Measurements from ENCODE around the gene CCL24.
"Not testable (repeated sequence)": the region's sequence is repeated elsewhere in the genome, so short reads cannot be mapped to it uniquely, and the experiment has no call there.

CCL24 gene

DNA sequence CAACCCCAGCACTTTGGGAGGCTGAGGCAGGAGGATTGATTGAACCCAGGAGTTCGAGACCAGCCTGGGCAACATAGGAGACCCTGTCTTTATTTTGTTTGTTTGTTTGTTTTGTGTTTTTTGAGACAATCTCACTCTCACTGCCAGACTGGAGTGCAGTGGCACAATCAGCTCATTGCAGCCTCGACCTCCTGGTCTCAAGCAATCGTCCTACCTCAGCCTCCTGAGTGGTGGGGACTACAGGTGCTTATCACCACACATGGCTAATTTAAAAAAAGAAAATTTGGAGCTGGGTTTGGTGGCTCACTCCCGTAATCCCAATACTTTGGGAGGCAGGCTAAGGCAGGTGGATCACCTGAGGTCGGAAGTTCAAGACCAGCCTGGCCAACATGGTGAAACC lies 30.6 kb upstream of the CCL24 start:
- 88 to 90% methylated on average over 5 of the region's 5 CpGs for WGBS, 2 experiments

DNA sequence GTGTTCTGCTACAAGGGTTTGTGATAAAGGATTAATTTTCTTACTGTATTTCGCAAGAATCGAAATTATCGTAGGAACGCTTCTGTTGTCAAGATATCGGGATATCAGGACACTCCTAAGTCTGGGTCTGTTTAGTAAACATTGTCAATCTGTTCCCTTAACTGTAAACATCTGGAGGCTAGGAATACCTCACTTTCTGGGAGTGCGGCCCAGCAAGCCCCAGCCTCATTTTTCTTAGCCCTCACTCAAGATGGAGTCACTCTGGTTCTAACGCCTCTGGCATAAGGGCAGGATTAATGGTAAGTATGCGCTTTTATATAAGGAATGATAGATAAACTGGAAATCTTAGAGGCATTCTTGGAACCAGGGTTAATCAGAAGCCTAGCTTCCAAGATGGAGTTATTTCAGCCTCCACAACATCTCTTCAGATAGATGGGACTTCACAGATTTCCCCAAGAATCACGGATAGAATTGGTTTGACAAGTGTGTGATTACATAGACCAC lies 30.1 kb upstream of the CCL24 start:
- Histone ChIP-seq H3K36me3 (ENCODE audit: control insufficient read depth, insufficient read depth, low read length) (no peaks in the 10 kb centered on the region), H3K9me3 (ENCODE audit: control insufficient read depth, low read length) (no peaks in the 10 kb centered on the region), H3K4me3 (ENCODE audit: insufficient read depth, low read depth, low read length) (no peak overlapping the region), H3K27ac (ENCODE audit: insufficient read depth, low read depth, low read length, poor library complexity, severe bottlenecking) (no peak overlapping the region), H3K4me1 (ENCODE audit: control insufficient read depth, insufficient read depth, low read length) (no peaks in the 10 kb centered on the region), H3K27me3 (ENCODE audit: control insufficient read depth, insufficient read depth, low read length, poor library complexity, severe bottlenecking) (no peaks in the 10 kb centered on the region)
- 95 to 96% methylated on average over 9 of the region's 9 CpGs for WGBS, 2 experiments

More for the DNA sequence above, 30.6 kb upstream of the CCL24 start:
- H3K4me1 ChIP-seq (ENCODE audit: control insufficient read depth, insufficient read depth, low read length): no peaks in the 10 kb centered on the region
- no peaks in the 10 kb centered on the region for H3K27me3 ChIP-seq (ENCODE audit: control insufficient read depth, insufficient read depth, low read length, poor library complexity, severe bottlenecking)
- no peak overlapping the region for H3K27ac ChIP-seq (ENCODE audit: insufficient read depth, low read depth, low read length, poor library complexity, severe bottlenecking)
- no peak overlapping the region for H3K4me3 ChIP-seq (ENCODE audit: insufficient read depth, low read depth, low read length)
- H3K36me3 ChIP-seq (ENCODE audit: control insufficient read depth, insufficient read depth, low read length): no peaks in the 10 kb centered on the region
- no peaks in the 10 kb centered on the region for H3K9me3 ChIP-seq (ENCODE audit: control insufficient read depth, low read length)

DNA sequence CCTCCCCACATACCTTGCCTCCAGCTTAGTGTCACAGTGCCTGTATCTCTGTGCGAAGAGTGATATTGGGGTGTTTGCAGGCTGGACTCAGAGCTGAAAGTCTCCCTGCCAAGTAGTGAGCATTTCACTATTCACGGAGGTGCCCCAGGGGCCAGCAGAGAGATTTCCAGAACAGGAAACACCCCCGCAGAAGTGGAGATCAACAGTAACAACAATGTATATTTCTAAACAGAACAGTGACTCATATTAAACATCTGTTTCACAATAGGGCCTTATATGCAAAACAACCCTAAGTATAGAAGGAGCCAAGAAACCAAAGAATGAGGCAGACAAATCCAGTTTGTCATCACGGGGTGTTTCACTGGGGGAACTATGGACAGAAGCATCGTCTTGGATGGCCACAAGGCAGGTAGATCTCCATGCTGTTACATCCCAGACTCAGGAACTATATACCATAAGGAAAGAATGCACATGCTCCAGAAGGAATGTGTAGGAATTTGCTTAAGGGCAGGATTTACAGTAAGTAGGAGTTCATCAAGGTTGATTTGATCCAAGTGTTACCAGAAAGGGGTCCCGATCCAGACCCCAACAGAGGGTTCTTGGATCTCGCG lies 29.3 kb upstream of the CCL24 start:
- Histone ChIP-seq H3K36me3 (ENCODE audit: control insufficient read depth, insufficient read depth, low read length) (no peaks in the 10 kb centered on the region), H3K27ac (ENCODE audit: insufficient read depth, low read depth, low read length, poor library complexity, severe bottlenecking) (no peak overlapping the region), H3K27me3 (ENCODE audit: control insufficient read depth, insufficient read depth, low read length, poor library complexity, severe bottlenecking) (no peaks in the 10 kb centered on the region), H3K4me1 (ENCODE audit: control insufficient read depth, insufficient read depth, low read length) (no peaks in the 10 kb centered on the region), H3K4me3 (ENCODE audit: insufficient read depth, low read depth, low read length) (no peak overlapping the region), H3K9me3 (ENCODE audit: control insufficient read depth, low read length) (no peaks in the 10 kb centered on the region)
- 87 to 91% methylated on average over 8 of the region's 8 CpGs for WGBS, 2 experiments

DNA sequence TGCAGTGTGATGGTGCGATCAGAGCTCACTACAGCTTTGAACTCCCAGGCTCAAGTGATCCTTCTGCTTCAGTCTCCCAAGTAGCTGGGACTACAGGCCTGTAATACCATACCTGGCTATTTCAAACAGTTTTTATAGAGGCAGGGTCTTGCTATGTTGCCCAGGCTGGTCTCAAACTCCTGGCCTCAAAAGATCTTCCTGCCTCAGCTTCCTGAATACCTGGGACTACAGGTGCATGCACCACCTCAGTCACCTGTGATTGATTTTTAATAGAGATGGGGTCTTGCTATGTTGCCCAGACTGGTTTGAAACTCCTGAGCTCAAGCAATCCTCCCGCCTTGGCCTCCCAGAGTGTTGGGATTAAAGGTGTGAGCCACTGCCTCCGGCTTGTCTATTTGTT lies 26.4 kb upstream of the CCL24 start:
- WGBS, 2 experiments: 89 to 98% methylated on average over 3 of the region's 3 CpGs
- no peaks in the 10 kb centered on the region for H3K27me3 ChIP-seq (ENCODE audit: control insufficient read depth, insufficient read depth, low read length, poor library complexity, severe bottlenecking)
- no peak overlapping the region for H3K27ac ChIP-seq (ENCODE audit: insufficient read depth, low read depth, low read length, poor library complexity, severe bottlenecking)

DNA sequence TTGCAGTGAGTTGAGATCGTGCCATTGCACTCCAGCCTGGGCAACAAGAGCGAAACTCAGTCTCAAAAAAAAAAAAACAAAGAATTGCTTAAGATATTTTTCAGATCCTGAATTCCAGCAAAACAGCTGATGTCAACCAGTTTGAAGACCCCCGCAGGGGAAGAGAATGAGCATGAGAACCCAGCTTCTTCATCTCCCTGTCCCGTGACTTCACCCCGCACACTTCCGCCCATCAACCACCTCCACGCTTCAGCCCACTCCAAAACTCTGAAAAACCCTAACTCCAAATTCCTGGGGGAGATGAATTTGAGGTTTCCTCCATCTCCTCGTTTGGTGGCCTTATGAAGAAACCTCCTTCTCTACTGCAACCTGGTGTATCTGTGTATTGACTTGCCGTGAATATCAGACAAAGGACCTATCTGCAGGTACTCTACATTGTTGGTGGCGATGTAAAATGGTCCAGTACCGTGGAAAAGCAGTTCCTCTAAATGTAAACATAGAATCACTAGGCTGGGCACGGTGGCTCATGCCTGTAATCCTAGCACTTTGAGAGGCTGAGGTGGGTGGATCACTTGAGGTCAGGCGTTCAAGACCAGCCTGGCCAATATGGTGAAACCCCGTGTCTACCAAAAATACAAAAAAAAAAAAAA lies 24.8 kb upstream of the CCL24 start:
- not testable (repeated sequence) for H3K9me3 ChIP-seq (ENCODE audit: control insufficient read depth, low read length); H3K36me3 ChIP-seq (ENCODE audit: control insufficient read depth, insufficient read depth, low read length); H3K27ac ChIP-seq (ENCODE audit: insufficient read depth, low read depth, low read length, poor library complexity, severe bottlenecking); H3K4me1 ChIP-seq (ENCODE audit: control insufficient read depth, insufficient read depth, low read length); H3K4me3 ChIP-seq (ENCODE audit: insufficient read depth, low read depth, low read length); H3K27me3 ChIP-seq (ENCODE audit: control insufficient read depth, insufficient read depth, low read length, poor library complexity, severe bottlenecking)
- WGBS, 2 experiments: 90 to 92% methylated on average over 13 to 14 of the region's 14 CpGs

More for the DNA sequence above, 26.4 kb upstream of the CCL24 start:
- H3K4me1 ChIP-seq (ENCODE audit: control insufficient read depth, insufficient read depth, low read length): no peaks in the 10 kb centered on the region
- no peaks in the 10 kb centered on the region for H3K9me3 ChIP-seq (ENCODE audit: control insufficient read depth, low read length)
- no peaks in the 10 kb centered on the region for H3K36me3 ChIP-seq (ENCODE audit: control insufficient read depth, insufficient read depth, low read length)
- no peak overlapping the region for H3K4me3 ChIP-seq (ENCODE audit: insufficient read depth, low read depth, low read length)

DNA sequence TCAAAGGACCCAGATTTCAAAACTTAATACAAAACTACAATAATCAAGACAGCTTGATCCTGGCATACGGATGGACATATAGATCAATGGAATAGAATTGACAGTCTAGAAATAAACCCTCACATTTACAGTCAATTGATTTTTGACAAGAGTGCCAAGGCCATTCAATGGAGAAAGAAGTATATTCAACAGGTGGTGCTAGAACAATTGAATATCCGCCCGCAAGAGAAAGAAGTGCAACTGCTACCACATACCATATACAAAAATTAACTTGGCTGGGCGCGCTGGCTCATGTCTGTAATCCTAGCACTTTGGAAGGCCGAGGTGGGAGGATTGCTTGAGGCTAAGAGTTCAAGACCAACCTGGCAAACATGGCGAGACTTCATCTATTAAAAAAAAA lies 23.2 kb upstream of the CCL24 start:
- WGBS, 2 experiments: 88 to 91% methylated on average over 7 of the region's 7 CpGs
- Histone ChIP-seq H3K27me3 (ENCODE audit: control insufficient read depth, insufficient read depth, low read length, poor library complexity, severe bottlenecking) (no peaks in the 10 kb centered on the region), H3K9me3 (ENCODE audit: control insufficient read depth, low read length) (no peaks in the 10 kb centered on the region), H3K4me1 (ENCODE audit: control insufficient read depth, insufficient read depth, low read length) (no peaks in the 10 kb centered on the region), H3K4me3 (ENCODE audit: insufficient read depth, low read depth, low read length) (no peak overlapping the region), H3K36me3 (ENCODE audit: control insufficient read depth, insufficient read depth, low read length) (no peaks in the 10 kb centered on the region), H3K27ac (ENCODE audit: insufficient read depth, low read depth, low read length, poor library complexity, severe bottlenecking) (no peak overlapping the region)

DNA sequence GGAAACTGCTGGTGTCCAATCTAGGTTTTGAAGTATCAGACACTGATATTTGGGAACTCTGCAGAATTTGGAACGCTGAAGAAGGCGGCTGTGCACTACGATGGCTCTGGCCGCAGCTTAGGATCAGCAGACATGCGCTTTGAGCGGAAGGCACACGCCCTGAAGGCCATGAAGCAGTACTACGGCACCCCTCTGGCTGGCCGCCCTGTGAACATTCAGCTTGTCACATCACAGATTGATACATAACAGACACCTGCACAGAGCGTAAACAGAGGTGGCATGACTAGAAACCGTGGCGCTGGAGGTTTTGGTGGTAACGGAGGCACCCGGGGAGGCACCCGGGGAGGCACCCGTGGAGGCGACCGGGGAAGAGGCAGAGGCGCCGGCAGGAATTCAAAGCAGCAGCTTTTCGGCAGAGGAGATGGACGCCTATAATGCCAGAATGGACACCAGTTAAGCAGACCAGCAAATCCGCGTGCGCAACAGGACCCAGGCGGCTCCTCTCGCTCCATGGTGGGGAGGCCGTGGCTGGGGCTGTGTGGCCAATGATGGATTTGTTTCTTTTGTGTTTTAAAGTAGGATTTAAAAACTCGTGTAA lies 22.2 kb upstream of the CCL24 start:
- Histone ChIP-seq H3K36me3 (ENCODE audit: control insufficient read depth, insufficient read depth, low read length) (no peaks in the 10 kb centered on the region), H3K27ac (ENCODE audit: insufficient read depth, low read depth, low read length, poor library complexity, severe bottlenecking) (no peak overlapping the region), H3K4me1 (ENCODE audit: control insufficient read depth, insufficient read depth, low read length) (no peaks in the 10 kb centered on the region), H3K9me3 (ENCODE audit: control insufficient read depth, low read length) (no peaks in the 10 kb centered on the region), H3K4me3 (ENCODE audit: insufficient read depth, low read depth, low read length) (no peak overlapping the region), H3K27me3 (ENCODE audit: control insufficient read depth, insufficient read depth, low read length, poor library complexity, severe bottlenecking) (no peaks in the 10 kb centered on the region)
- WGBS, 2 experiments: 94 to 95% methylated on average over 29 of the region's 29 CpGs

DNA sequence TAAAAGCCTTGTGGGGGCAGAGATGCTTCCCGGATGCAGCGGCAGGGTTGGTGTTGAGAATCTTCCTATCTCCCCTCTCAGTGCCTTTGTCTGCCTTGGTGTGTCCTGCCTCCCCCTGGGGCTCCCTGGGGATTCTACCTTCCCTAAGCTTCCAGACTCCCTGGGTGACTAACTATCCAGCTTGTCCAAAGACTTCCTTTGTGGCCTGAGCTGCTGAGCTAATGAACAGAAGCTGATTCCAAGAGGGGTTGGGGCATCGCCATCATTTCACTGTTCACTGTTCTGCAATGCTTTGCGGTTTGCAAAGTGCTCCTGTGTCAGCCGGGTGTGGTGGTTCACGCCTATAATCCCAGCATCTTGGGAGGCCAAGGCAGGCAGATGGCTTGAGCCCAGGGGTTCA lies 20.1 kb upstream of the CCL24 start:
- H3K36me3 ChIP-seq (ENCODE audit: control insufficient read depth, insufficient read depth, low read length); H3K27ac ChIP-seq (ENCODE audit: insufficient read depth, low read depth, low read length, poor library complexity, severe bottlenecking); H3K4me3 ChIP-seq (ENCODE audit: insufficient read depth, low read depth, low read length); H3K4me1 ChIP-seq (ENCODE audit: control insufficient read depth, insufficient read depth, low read length); H3K9me3 ChIP-seq (ENCODE audit: control insufficient read depth, low read length); H3K27me3 ChIP-seq (ENCODE audit: control insufficient read depth, insufficient read depth, low read length, poor library complexity, severe bottlenecking): not testable (repeated sequence)
- 80 to 92% methylated on average over 6 of the region's 6 CpGs for WGBS, 2 experiments

DNA sequence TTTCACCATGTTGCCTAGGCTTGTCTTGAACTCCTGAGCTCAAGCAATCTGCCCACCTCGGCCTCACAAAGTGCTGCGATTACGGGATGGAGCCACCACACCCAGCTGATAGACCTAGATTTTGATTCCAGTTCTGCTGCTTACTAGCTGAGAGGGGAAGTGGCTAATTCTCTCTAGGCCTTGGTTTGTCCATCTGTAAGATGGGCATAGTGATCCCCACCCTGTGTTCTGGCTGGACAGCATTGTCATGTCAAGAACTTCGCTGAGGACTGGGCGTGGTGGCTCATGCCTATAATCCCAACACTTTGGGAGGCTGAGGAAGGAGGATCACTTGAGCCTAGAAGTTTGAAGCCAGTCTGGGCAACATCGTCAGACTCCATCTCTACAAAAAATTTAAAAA lies 17.4 kb upstream of the CCL24 start:
- Histone ChIP-seq H3K9me3 (ENCODE audit: control insufficient read depth, low read length) (no peaks in the 10 kb centered on the region), H3K27me3 (ENCODE audit: control insufficient read depth, insufficient read depth, low read length, poor library complexity, severe bottlenecking) (no peaks in the 10 kb centered on the region), H3K27ac (ENCODE audit: insufficient read depth, low read depth, low read length, poor library complexity, severe bottlenecking) (no peak overlapping the region), H3K4me1 (ENCODE audit: control insufficient read depth, insufficient read depth, low read length) (no peaks in the 10 kb centered on the region), H3K4me3 (ENCODE audit: insufficient read depth, low read depth, low read length) (no peak overlapping the region), H3K36me3 (ENCODE audit: control insufficient read depth, insufficient read depth, low read length) (no peaks in the 10 kb centered on the region)
- 94% methylated on average over 5 to 6 of the region's 6 CpGs for WGBS, 2 experiments

DNA sequence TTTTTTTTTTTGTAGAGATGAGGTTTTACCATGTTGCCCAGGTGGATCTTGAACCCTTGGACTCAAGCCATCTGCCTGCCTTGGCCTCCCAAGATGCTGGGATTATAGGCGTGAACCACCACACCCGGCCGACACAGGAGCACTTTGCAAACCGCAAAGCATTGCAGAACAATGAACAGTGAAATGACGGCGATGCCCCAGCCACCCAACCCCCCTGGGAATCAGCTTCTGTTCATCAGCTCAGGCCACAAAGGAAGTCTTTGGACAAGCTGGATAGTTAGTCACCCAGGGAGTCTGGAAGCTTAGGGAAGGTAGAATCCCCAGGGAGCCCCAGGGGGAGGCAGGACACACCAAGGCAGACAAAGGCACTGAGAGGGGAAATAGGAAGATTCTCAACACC lies 16.1 kb upstream of the CCL24 start:
- 55 to 63% methylated on average over 6 of the region's 6 CpGs for WGBS, 2 experiments
- H3K4me3 ChIP-seq (ENCODE audit: insufficient read depth, low read depth, low read length); H3K9me3 ChIP-seq (ENCODE audit: control insufficient read depth, low read length); H3K4me1 ChIP-seq (ENCODE audit: control insufficient read depth, insufficient read depth, low read length); H3K27ac ChIP-seq (ENCODE audit: insufficient read depth, low read depth, low read length, poor library complexity, severe bottlenecking); H3K36me3 ChIP-seq (ENCODE audit: control insufficient read depth, insufficient read depth, low read length); H3K27me3 ChIP-seq (ENCODE audit: control insufficient read depth, insufficient read depth, low read length, poor library complexity, severe bottlenecking): not testable (repeated sequence)

Data from ectodermal cell (in vitro differentiated cells).